ENCODE results near the gene STS.
A peak's percentile ranks its signal among the peaks of the same experiment; 100 is the strongest.

The STS gene

GRCh38 chrX:7109049-7109531 lies 38.4 kb upstream of the STS start:
- no peak overlapping the region for H3K4ac ChIP-seq (ENCODE audit: low read depth, low read length)
- no peak overlapping the region for H2BK15ac ChIP-seq (replicated peaks; ENCODE audit: low read depth)
- H3K36me3 ChIP-seq (ENCODE audit: control insufficient read depth, insufficient read depth, low read length), result no peaks in the 10 kb centered on the region
- no peak overlapping the region for H4K8ac ChIP-seq (ENCODE audit: low read depth, low read length)
- H3K18ac ChIP-seq (ENCODE audit: low read length), result no peak overlapping the region
- no peak overlapping the region for H2BK120ac ChIP-seq (ENCODE audit: low read depth, low read length)
- no peak overlapping the region for H3K23ac ChIP-seq (ENCODE audit: low read length)
- H2BK5ac ChIP-seq (ENCODE audit: low read length), result no peak overlapping the region
- H3K27me3 ChIP-seq (ENCODE audit: insufficient read depth, low read length, poor library complexity), result no peaks in the 10 kb centered on the region
- H3K4me2 ChIP-seq (ENCODE audit: low read length), result no peak overlapping the region
- H3K27ac ChIP-seq (ENCODE audit: low read depth, low read length), result no peak overlapping the region
- no peaks in the 10 kb centered on the region for H3K79me2 ChIP-seq (ENCODE audit: control insufficient read depth, insufficient read depth, low read length)
- no peak overlapping the region for H3K9ac ChIP-seq (ENCODE audit: low read length)
- no peak overlapping the region for H4K5ac ChIP-seq (ENCODE audit: low read length)
- no peak overlapping the region for H3K56ac ChIP-seq (ENCODE audit: low read length)
- no peak overlapping the region for H2AK5ac ChIP-seq (ENCODE audit: low read length)
- H3K4me1 ChIP-seq (ENCODE audit: control insufficient read depth, low read depth, low read length), result peaks cover 4% of the 10 kb centered on the region
- whole genome bisulfite sequencing (ENCODE audit: extremely low coverage, insufficient coverage, low lambda C conversion rate), result no CpG with 5 or more reads among the region's 11 CpGs
- DNase-seq, result no peak
- no peaks in the 10 kb centered on the region for H3K79me1 ChIP-seq (ENCODE audit: low read length)
- H3K4me3 ChIP-seq (ENCODE audit: low read length), result no peak overlapping the region

- peak overlapping the region; percentile 51 for H3K18ac ChIP-seq (ENCODE audit: low read length)
- no peak overlapping the region for H2AK5ac ChIP-seq (ENCODE audit: low read length)
- peak overlapping the region; percentile 70 for H3K27ac ChIP-seq (ENCODE audit: low read depth, low read length)
- H3K4me2 ChIP-seq (ENCODE audit: low read length), result no peak overlapping the region
- no peak overlapping the region for H3K23ac ChIP-seq (ENCODE audit: low read length)
- no peaks in the 10 kb centered on the region for H3K79me2 ChIP-seq (ENCODE audit: control insufficient read depth, insufficient read depth, low read length)
- H3K36me3 ChIP-seq (ENCODE audit: control insufficient read depth, insufficient read depth, low read length), result no peaks in the 10 kb centered on the region
- peak overlapping the region; percentile 22 for H3K56ac ChIP-seq (ENCODE audit: low read length)
- no peaks in the 10 kb centered on the region for H3K27me3 ChIP-seq (ENCODE audit: insufficient read depth, low read length, poor library complexity)
- no peak overlapping the region for H4K5ac ChIP-seq (ENCODE audit: low read length)
- no peak for DNase-seq
- H3K79me1 ChIP-seq (ENCODE audit: low read length), result no peaks in the 10 kb centered on the region
- no peak overlapping the region for H2BK120ac ChIP-seq (ENCODE audit: low read depth, low read length)
- peaks cover 4% of the 10 kb centered on the region for H3K4me1 ChIP-seq (ENCODE audit: control insufficient read depth, low read depth, low read length)
- no peak overlapping the region for H3K9ac ChIP-seq (ENCODE audit: low read length)
- H4K8ac ChIP-seq (ENCODE audit: low read depth, low read length), result peak overlapping the region; percentile 13
- H3K4ac ChIP-seq (ENCODE audit: low read depth, low read length), result peak overlapping the region; percentile 20
- peak overlapping the region; percentile 57 for H2BK15ac ChIP-seq (replicated peaks; ENCODE audit: low read depth)
- no peak overlapping the region for H3K4me3 ChIP-seq (ENCODE audit: low read length)
- peak overlapping the region; percentile 6 for H2BK5ac ChIP-seq (ENCODE audit: low read length)
- no CpG with 5 or more reads among the region's 12 CpGs for WGBS (ENCODE audit: extremely low coverage, insufficient coverage, low lambda C conversion rate)
Measured at GRCh38 chrX:7109838-7110793, 37.4 kb upstream of the STS start.

GRCh38 chrX:7110821-7111276 lies 36.7 kb upstream of the STS start:
- DNase-seq, result peak; percentile 67

GRCh38 chrX:7111518-7111917 lies 36.0 kb upstream of the STS start:
- H3K4me1 ChIP-seq (ENCODE audit: control insufficient read depth, low read depth, low read length), result peaks cover 4% of the 10 kb centered on the region
- peak overlapping the region; percentile 70 for H3K4ac ChIP-seq (ENCODE audit: low read depth, low read length)
- H3K36me3 ChIP-seq (ENCODE audit: control insufficient read depth, insufficient read depth, low read length), result no peaks in the 10 kb centered on the region
- no peak for DNase-seq
- H4K8ac ChIP-seq (ENCODE audit: low read depth, low read length), result no peak overlapping the region
- no peaks in the 10 kb centered on the region for H3K27me3 ChIP-seq (ENCODE audit: insufficient read depth, low read length, poor library complexity)
- no peaks in the 10 kb centered on the region for H3K79me2 ChIP-seq (ENCODE audit: control insufficient read depth, insufficient read depth, low read length)
- no peak overlapping the region for H3K27ac ChIP-seq (ENCODE audit: low read depth, low read length)
- H4K5ac ChIP-seq (ENCODE audit: low read length), result no peak overlapping the region
- H3K23ac ChIP-seq (ENCODE audit: low read length), result no peak overlapping the region
- WGBS (ENCODE audit: extremely low coverage, insufficient coverage, low lambda C conversion rate), result no CpG with 5 or more reads among the region's 6 CpGs
- no peak overlapping the region for H2AK5ac ChIP-seq (ENCODE audit: low read length)
- H2BK120ac ChIP-seq (ENCODE audit: low read depth, low read length), result no peak overlapping the region
- H2BK5ac ChIP-seq (ENCODE audit: low read length), result no peak overlapping the region
- H3K79me1 ChIP-seq (ENCODE audit: low read length), result no peaks in the 10 kb centered on the region
- H3K56ac ChIP-seq (ENCODE audit: low read length), result no peak overlapping the region
- peak overlapping the region; percentile 90 for H3K18ac ChIP-seq (ENCODE audit: low read length)
- no peak overlapping the region for H2BK15ac ChIP-seq (replicated peaks; ENCODE audit: low read depth)
- no peak overlapping the region for H3K4me2 ChIP-seq (ENCODE audit: low read length)
- H3K9ac ChIP-seq (ENCODE audit: low read length), result no peak overlapping the region
- no peak overlapping the region for H3K4me3 ChIP-seq (ENCODE audit: low read length)

More at GRCh38 chrX:7110821-7111276, 36.7 kb upstream of the STS start:
- no peaks in the 10 kb centered on the region for H3K36me3 ChIP-seq (ENCODE audit: control insufficient read depth, insufficient read depth, low read length)
- H2BK120ac ChIP-seq (ENCODE audit: low read depth, low read length), result no peak overlapping the region
- no CpG with 5 or more reads among the region's 5 CpGs for WGBS (ENCODE audit: extremely low coverage, insufficient coverage, low lambda C conversion rate)
- H2BK5ac ChIP-seq (ENCODE audit: low read length), result no peak overlapping the region
- no peaks in the 10 kb centered on the region for H3K79me1 ChIP-seq (ENCODE audit: low read length)
- no peak overlapping the region for H2BK15ac ChIP-seq (replicated peaks; ENCODE audit: low read depth)
- peak overlapping the region; percentile 90 for H3K18ac ChIP-seq (ENCODE audit: low read length)
- H4K8ac ChIP-seq (ENCODE audit: low read depth, low read length), result no peak overlapping the region
- no peak overlapping the region for H3K9ac ChIP-seq (ENCODE audit: low read length)
- H3K4me1 ChIP-seq (ENCODE audit: control insufficient read depth, low read depth, low read length), result peaks cover 4% of the 10 kb centered on the region
- H3K4me3 ChIP-seq (ENCODE audit: low read length), result no peak overlapping the region
- H3K56ac ChIP-seq (ENCODE audit: low read length), result no peak overlapping the region
- no peak overlapping the region for H3K23ac ChIP-seq (ENCODE audit: low read length)
- no peak overlapping the region for H3K4ac ChIP-seq (ENCODE audit: low read depth, low read length)
- peak overlapping the region; percentile 72 for H3K27ac ChIP-seq (ENCODE audit: low read depth, low read length)
- H4K5ac ChIP-seq (ENCODE audit: low read length), result no peak overlapping the region
- no peaks in the 10 kb centered on the region for H3K79me2 ChIP-seq (ENCODE audit: control insufficient read depth, insufficient read depth, low read length)
- H3K27me3 ChIP-seq (ENCODE audit: insufficient read depth, low read length, poor library complexity), result no peaks in the 10 kb centered on the region
- H3K4me2 ChIP-seq (ENCODE audit: low read length), result no peak overlapping the region
- no peak overlapping the region for H2AK5ac ChIP-seq (ENCODE audit: low read length)

GRCh38 chrX:7112071-7112470 lies 35.4 kb upstream of the STS start:
- no peak overlapping the region for H2BK5ac ChIP-seq (ENCODE audit: low read length)
- H3K18ac ChIP-seq (ENCODE audit: low read length), result no peak overlapping the region
- no peaks in the 10 kb centered on the region for H3K27me3 ChIP-seq (ENCODE audit: insufficient read depth, low read length, poor library complexity)
- H2BK15ac ChIP-seq (replicated peaks; ENCODE audit: low read depth), result no peak overlapping the region
- no peak overlapping the region for H3K4ac ChIP-seq (ENCODE audit: low read depth, low read length)
- H2BK120ac ChIP-seq (ENCODE audit: low read depth, low read length), result no peak overlapping the region
- H3K9ac ChIP-seq (ENCODE audit: low read length), result no peak overlapping the region
- no peak overlapping the region for H3K23ac ChIP-seq (ENCODE audit: low read length)
- DNase-seq, result no peak
- H3K36me3 ChIP-seq (ENCODE audit: control insufficient read depth, insufficient read depth, low read length), result no peaks in the 10 kb centered on the region
- no peak overlapping the region for H3K4me2 ChIP-seq (ENCODE audit: low read length)
- no peak overlapping the region for H3K27ac ChIP-seq (ENCODE audit: low read depth, low read length)
- H3K79me2 ChIP-seq (ENCODE audit: control insufficient read depth, insufficient read depth, low read length), result no peaks in the 10 kb centered on the region
- no peak overlapping the region for H3K56ac ChIP-seq (ENCODE audit: low read length)
- no peak overlapping the region for H4K8ac ChIP-seq (ENCODE audit: low read depth, low read length)
- no peak overlapping the region for H4K5ac ChIP-seq (ENCODE audit: low read length)
- H3K4me1 ChIP-seq (ENCODE audit: control insufficient read depth, low read depth, low read length), result peaks cover 4% of the 10 kb centered on the region
- no peak overlapping the region for H3K4me3 ChIP-seq (ENCODE audit: low read length)
- no peak overlapping the region for H2AK5ac ChIP-seq (ENCODE audit: low read length)
- H3K79me1 ChIP-seq (ENCODE audit: low read length), result no peaks in the 10 kb centered on the region
- no CpG with 5 or more reads among the region's 7 CpGs for WGBS (ENCODE audit: extremely low coverage, insufficient coverage, low lambda C conversion rate)
